Subcutaneous abdominal adipose tissue (tissue), 5 donors: ENCODE data around the gene LRP1B.

ENCODE experiments used
- H3K27ac ChIP-seq: one replicate; pipeline ENCODE4 v1.7.0; 2013; ENCODE audit warnings: low read depth, mild to moderate bottlenecking, inconsistent platforms, low read length, moderate library complexity
- H3K27me3 ChIP-seq, 5 donors: one replicate each; pipeline ENCODE4 v1.7.0; 2013; ENCODE audit warnings: low read length in 5 of 5, inconsistent platforms in 1 of 5; ENCODE audit not compliant: control insufficient read depth in 5 of 5, insufficient read depth in 4 of 5
- H3K36me3 ChIP-seq, 5 donors: one replicate each; pipeline ENCODE4 v1.7.0; 2013; ENCODE audit warnings: low read length in 5 of 5; ENCODE audit not compliant: control insufficient read depth in 5 of 5, insufficient read depth in 5 of 5
- H3K4me1 ChIP-seq, 5 donors: one replicate each; pipeline ENCODE4 v1.7.0; 2013; ENCODE audit warnings: low read length in 5 of 5, mild to moderate bottlenecking in 3 of 5, moderate library complexity in 1 of 5; ENCODE audit not compliant: control insufficient read depth in 5 of 5, insufficient read depth in 5 of 5
- H3K4me3 ChIP-seq, 5 donors: one replicate each; pipeline ENCODE4 v1.7.0; 2013; ENCODE audit warnings: low read length in 5 of 5, low read depth in 1 of 5
- H3K9ac ChIP-seq, 5 donors: one replicate each; pipeline ENCODE4 v1.7.0; 2013; ENCODE audit warnings: low read length in 5 of 5, mild to moderate bottlenecking in 4 of 5, moderate library complexity in 3 of 5
- H3K9me3 ChIP-seq, 5 donors: one replicate each; pipeline ENCODE4 v1.7.0; 2013; ENCODE audit warnings: low read length in 5 of 5; ENCODE audit not compliant: control insufficient read depth in 5 of 5
- donor health status: healthy.
- donor health status: healthy.
- donor health status: healthy.
- donor health status: healthy.
- donor health status: healthy.

Gene LRP1B

GRCh38 chr2:142082368-142082767 lies 48.4 kb downstream of the LRP1B start:
- H3K27ac ChIP-seq, result no peak overlapping the region
- no peaks in the 10 kb centered on the region for H3K9me3 ChIP-seq
- H3K27me3 ChIP-seq, result no peaks in the 10 kb centered on the region
- H3K4me3 ChIP-seq, result no peak overlapping the region
- H3K4me1 ChIP-seq, result no peaks in the 10 kb centered on the region
- H3K9ac ChIP-seq, result no peak overlapping the region
- no peaks in the 10 kb centered on the region for H3K36me3 ChIP-seq

- H3K4me1 ChIP-seq, result no peaks in the 10 kb centered on the region
- H3K27ac ChIP-seq, result no peak overlapping the region
- H3K27me3 ChIP-seq, result no peaks in the 10 kb centered on the region
- no peak overlapping the region for H3K4me3 ChIP-seq
- H3K36me3 ChIP-seq, result no peaks in the 10 kb centered on the region
- H3K9me3 ChIP-seq, result no peaks in the 10 kb centered on the region
- no peak overlapping the region for H3K9ac ChIP-seq
These were observed 54.5 kb downstream of the LRP1B start for GRCh38 chr2:142076317-142076716.

GRCh38 chr2:142075826-142076225 lies 55.0 kb downstream of the LRP1B start:
- no peaks in the 10 kb centered on the region for H3K9me3 ChIP-seq
- H3K9ac ChIP-seq, result no peak overlapping the region
- no peak overlapping the region for H3K4me3 ChIP-seq
- no peaks in the 10 kb centered on the region for H3K36me3 ChIP-seq
- no peaks in the 10 kb centered on the region for H3K27me3 ChIP-seq
- H3K4me1 ChIP-seq, result no peaks in the 10 kb centered on the region
- H3K27ac ChIP-seq, result no peak overlapping the region

GRCh38 chr2:142069251-142069888 lies 61.4 kb downstream of the LRP1B start:
- Histone ChIP-seq H3K27ac (no peak overlapping the region), H3K4me3 (no peak overlapping the region), H3K9me3 (no peaks in the 10 kb centered on the region), H3K9ac (no peak overlapping the region), H3K4me1 (no peaks in the 10 kb centered on the region), H3K27me3 (no peaks in the 10 kb centered on the region), H3K36me3 (no peaks in the 10 kb centered on the region)

- Histone ChIP-seq H3K27ac (no peak overlapping the region), H3K9me3 (no peaks in the 10 kb centered on the region), H3K27me3 (no peaks in the 10 kb centered on the region), H3K36me3 (no peaks in the 10 kb centered on the region), H3K9ac (no peak overlapping the region), H3K4me3 (no peak overlapping the region), H3K4me1 (no peaks in the 10 kb centered on the region)
These were observed 65.1 kb downstream of the LRP1B start for GRCh38 chr2:142065700-142066099.

- Histone ChIP-seq H3K27ac (no peak overlapping the region), H3K9ac (no peak overlapping the region), H3K27me3 (no peaks in the 10 kb centered on the region), H3K4me3 (no peak overlapping the region), H3K36me3 (no peaks in the 10 kb centered on the region), H3K9me3 (no peaks in the 10 kb centered on the region), H3K4me1 (no peaks in the 10 kb centered on the region)
These were observed 65.7 kb downstream of the LRP1B start for GRCh38 chr2:142065156-142065555.

- Histone ChIP-seq H3K4me1 (no peaks in the 10 kb centered on the region), H3K36me3 (no peaks in the 10 kb centered on the region), H3K9ac (no peak overlapping the region), H3K27me3 (no peaks in the 10 kb centered on the region), H3K4me3 (no peak overlapping the region), H3K27ac (no peak overlapping the region), H3K9me3 (no peaks in the 10 kb centered on the region)
These were observed 69.1 kb downstream of the LRP1B start for GRCh38 chr2:142061733-142062132.

GRCh38 chr2:142058149-142058548 lies 72.7 kb downstream of the LRP1B start:
- Histone ChIP-seq H3K4me1 (no peaks in the 10 kb centered on the region), H3K4me3 (no peak overlapping the region), H3K9ac (no peak overlapping the region), H3K27me3 (no peaks in the 10 kb centered on the region), H3K9me3 (no peaks in the 10 kb centered on the region), H3K27ac (no peak overlapping the region), H3K36me3 (no peaks in the 10 kb centered on the region)

GRCh38 chr2:142056784-142057183 lies 74.0 kb downstream of the LRP1B start:
- Histone ChIP-seq H3K9ac (no peak overlapping the region), H3K36me3 (no peaks in the 10 kb centered on the region), H3K4me1 (no peaks in the 10 kb centered on the region), H3K27me3 (no peaks in the 10 kb centered on the region), H3K4me3 (no peak overlapping the region), H3K27ac (no peak overlapping the region), H3K9me3 (no peaks in the 10 kb centered on the region)

GRCh38 chr2:142052220-142052863 lies 78.5 kb downstream of the LRP1B start:
- Histone ChIP-seq H3K9me3 (no peaks in the 10 kb centered on the region), H3K27me3 (no peaks in the 10 kb centered on the region), H3K36me3 (no peaks in the 10 kb centered on the region), H3K27ac (no peak overlapping the region), H3K9ac (no peak overlapping the region), H3K4me3 (no peak overlapping the region), H3K4me1 (no peaks in the 10 kb centered on the region)
